ENCODE data around the gene BSN.

GRCh38 chr3:49656541-49657112, 102.3 kb downstream of the BSN start:
- TF ChIP-seq POLR2AphosphoS5 (IDR thresholded peaks at IDR 0.05) (no peak), POLR2A (IDR thresholded peaks at IDR 0.05) (no peak)
